ENCODE data around the gene LSAMP.

Gene LSAMP

DNA sequence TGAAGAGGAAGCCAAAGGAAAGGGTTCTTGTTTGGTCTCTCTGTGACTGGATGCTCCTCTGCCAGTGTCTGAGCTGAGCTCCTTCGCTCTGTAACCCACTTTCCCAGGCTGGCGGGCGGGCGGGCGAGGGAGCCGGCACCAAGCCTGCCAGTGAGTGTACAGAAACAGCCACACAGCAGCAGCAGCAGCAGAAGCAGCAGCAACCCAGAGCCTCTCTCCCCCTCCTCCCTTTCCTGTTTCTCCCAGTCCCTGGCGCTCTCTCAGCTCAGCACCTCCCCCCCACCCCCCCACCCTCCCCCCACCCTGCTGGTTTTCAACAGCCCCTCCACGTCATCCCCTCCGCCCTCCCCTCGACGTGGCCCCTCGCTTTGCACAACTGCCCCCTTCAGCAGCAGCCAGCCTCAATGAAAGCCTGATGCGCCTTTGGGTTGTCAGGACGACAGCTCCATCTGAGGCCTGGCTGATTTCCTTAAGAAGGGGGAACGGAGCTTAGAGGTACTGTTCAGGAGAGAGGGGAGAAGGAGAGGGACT lies at the start of gene LSAMP:
LSAMP (minus strand) TSS at position 177 of the 531 bp plus-strand sequence.
- FAIRE-seq: no peak
- no peak for DNase-seq (ENCODE audit: insufficient read length, low spot score)

DNA sequence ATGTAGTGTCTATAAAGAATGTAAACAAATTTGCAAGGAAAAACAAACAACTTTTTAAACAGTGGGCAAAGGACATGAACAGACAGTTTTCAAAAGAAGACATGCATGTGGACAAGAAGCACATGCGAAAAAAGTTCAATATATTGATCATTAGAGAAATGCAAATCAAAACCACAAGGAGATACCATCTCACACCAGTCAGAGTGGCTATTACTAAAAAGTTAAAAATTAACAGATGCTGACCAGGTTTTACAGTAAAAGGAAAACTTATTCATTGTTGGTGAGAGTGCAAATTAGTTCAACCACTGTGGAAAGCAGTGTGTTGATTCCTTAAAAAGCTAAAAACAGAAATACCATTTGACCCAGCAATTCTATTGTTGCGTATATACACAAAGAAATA lies 47.1 kb upstream of the LSAMP start:
- FAIRE-seq: no peak

GRCh38 chr3:116483135-116483534 lies 37.8 kb upstream of the LSAMP start:
- no peak for DNase-seq (ENCODE audit: insufficient read length, low spot score)

More for the DNA sequence above, 47.1 kb upstream of the LSAMP start:
- no peak for DNase-seq (ENCODE audit: insufficient read length, low spot score)

GRCh38 chr3:116476691-116477090 lies 31.4 kb upstream of the LSAMP start:
- FAIRE-seq (no peak), DNase-seq (ENCODE audit: insufficient read length, low spot score) (no peak)

More at GRCh38 chr3:116483135-116483534, 37.8 kb upstream of the LSAMP start:
- no peak for FAIRE-seq

- DNase-seq (ENCODE audit: insufficient read length, low spot score) (no peak), FAIRE-seq (no peak)
Measured at GRCh38 chr3:116474801-116475200, 29.5 kb upstream of the LSAMP start.

DNA sequence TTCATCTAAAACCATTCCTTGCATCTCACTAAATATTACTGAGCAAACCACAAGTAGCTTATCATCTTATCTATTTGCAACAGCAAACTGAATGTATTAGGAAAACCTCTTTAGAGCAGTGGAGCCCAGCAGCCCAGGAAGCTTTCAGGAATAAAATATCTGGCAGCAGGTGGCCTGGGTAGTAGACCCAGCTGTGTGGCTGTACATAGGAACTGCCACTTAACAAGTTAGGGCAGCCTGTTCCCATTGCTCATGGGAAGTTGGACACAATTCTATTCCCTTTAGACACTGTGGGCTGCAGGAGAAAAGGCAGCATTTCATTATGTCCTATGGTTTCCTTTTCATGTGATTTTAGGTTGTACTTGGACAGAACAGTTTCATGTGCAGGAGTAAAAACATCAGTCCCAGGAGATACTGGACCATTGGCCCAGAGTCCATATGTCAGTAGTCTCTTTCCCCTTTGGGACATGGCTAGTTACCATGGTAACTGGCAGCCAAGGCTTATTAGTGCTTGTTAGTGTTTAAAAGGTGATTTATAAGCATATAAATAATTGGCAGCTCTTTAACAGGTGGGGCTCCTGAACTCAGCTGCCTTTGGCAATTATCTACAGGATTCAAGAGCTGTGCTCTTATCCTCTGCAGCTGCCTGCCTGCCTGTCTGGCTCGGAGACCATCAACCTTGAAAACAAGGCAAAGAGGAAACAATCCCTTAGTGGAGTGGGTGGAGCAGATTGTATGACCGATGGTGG lies 28.9 kb upstream of the LSAMP start:
- FAIRE-seq (no peak), DNase-seq (ENCODE audit: insufficient read length, low spot score) (no peak)

GRCh38 chr3:116473602-116474001 lies 28.3 kb upstream of the LSAMP start:
- no peak for DNase-seq (ENCODE audit: insufficient read length, low spot score)

DNA sequence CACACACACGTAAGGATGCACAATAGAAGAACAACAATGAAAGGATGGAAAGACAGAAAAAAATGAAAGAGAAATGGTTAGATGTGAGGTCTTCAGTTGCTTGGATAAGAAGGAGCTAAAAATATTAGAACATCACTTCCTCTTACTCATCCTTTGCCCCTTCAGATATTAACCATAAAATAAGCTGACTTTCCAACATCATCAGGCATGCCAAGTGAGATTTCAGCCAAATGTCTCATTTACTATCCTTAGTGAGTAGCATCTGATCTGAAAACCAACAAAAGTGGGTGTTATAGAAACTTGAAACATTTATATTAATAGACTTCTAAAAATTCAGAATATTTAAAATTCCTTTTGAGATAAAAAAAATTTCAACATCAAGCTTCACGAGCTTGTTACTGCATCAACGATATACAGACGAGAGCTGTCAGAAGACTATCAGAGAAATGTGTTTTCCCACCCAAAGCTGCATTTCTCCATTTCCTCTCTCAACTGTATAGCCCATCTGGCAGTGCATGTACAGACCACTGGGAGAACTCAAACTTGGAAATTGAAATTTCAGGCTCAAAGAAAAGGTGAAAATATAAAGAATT lies 25.4 kb upstream of the LSAMP start:
- DNase-seq (ENCODE audit: insufficient read length, low spot score) (no peak), FAIRE-seq (no peak)

More at GRCh38 chr3:116473602-116474001, 28.3 kb upstream of the LSAMP start:
- no peak for FAIRE-seq

- DNase-seq (ENCODE audit: insufficient read length, low spot score) (no peak), FAIRE-seq (no peak)
Measured at GRCh38 chr3:116469546-116469945, 24.3 kb upstream of the LSAMP start.

- FAIRE-seq: no peak
- no peak for DNase-seq (ENCODE audit: insufficient read length, low spot score)
Measured at GRCh38 chr3:116464276-116464798, 19.1 kb upstream of the LSAMP start.

DNA sequence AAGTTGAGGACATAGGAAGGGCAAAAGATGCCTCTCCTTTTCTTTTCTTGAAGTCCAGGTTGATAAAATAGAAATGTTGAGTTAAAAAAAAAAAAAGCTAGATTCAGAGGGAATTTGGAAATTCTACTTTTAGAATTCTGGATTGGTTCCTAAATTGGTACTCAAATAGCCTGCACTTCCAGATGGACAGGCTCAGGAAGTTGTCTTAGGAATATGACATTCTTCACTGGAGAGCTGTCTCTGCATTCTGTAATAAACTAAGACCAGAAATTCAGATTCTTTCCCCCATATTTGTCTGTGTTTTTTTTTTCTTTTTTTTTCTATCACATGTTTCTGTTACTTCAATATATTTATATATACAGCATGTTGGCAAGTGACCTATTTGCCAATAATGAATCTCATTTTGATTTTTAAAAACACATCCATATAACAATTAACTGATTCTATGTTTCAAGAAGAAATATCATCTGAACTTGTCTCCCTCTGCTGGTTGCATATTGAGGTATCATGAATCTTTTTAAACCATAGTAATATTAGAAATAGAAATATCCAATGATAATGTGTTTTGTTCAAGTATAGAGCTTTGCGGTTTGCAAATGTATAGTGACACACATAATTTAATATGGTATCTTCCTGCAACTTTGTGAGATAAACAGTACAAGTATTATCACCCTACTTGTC lies 8.5 kb upstream of the LSAMP start:
- DNase-seq (ENCODE audit: insufficient read length, low spot score) (no peak), FAIRE-seq (no peak)

- FAIRE-seq: no peak
- no peak for DNase-seq (ENCODE audit: insufficient read length, low spot score)
Measured at GRCh38 chr3:116449546-116450350, 4.5 kb upstream of the LSAMP start.

GRCh38 chr3:116445990-116446389 lies 703 bp upstream of the LSAMP start:
- no peak for FAIRE-seq
- DNase-seq (ENCODE audit: insufficient read length, low spot score): no peak

- no peak for FAIRE-seq
- no peak for DNase-seq (ENCODE audit: insufficient read length, low spot score)
Measured at GRCh38 chr3:116444819-116445310, 422 bp downstream of the LSAMP start.

DNA sequence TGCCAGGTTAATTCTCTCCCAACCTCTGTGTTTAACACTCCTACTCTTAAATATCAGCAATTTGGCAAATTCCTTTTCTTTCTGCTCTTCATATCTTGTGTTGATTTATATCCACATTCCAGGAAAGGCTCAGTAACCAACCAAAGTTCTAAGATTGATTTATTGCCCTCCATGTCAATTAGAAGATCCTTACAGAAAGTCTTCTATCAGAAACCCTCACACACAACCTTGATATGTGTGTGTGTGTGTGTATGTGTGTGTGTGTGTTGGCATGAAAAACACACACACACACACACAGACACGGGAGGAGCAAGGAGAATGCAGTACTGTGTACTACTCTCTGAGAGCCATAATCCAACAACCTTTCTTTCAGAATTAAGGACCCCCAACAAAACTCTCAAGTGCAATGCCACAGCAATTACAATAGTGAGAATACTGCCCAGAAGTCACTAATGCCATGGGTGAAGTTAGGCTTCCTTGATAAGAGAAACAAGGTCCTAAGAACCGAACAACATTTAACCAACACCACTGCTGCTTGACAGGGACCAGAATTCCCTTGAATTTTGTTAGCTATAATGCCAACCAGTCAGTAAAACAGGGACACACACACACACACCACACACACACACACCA lies 1.1 kb downstream of the LSAMP start:
- no peak for FAIRE-seq
- no peak for DNase-seq (ENCODE audit: insufficient read length, low spot score)

DNA sequence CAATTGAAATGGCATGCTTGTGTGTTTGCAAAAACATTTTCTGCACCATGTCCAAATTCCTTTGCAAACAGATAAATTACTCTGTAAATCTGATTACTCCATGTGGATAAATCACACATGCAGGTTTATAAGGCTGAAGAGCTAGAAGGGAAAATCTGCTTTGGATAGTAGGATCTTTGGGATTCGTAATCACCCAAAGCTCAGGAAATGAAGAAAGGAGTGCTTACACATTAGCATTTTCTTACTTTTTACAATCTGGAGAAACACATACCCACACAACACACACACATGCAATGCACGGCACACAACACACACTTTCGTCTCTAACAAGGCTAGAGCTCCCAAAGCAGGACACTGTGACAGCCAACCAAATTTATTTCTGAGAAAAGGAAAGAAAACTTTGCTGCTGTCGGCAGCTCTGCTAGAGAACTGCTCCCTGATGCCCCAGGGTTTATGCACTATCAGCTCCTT lies 2.1 kb downstream of the LSAMP start:
- no peak for FAIRE-seq
- DNase-seq (ENCODE audit: insufficient read length, low spot score): no peak

DNA sequence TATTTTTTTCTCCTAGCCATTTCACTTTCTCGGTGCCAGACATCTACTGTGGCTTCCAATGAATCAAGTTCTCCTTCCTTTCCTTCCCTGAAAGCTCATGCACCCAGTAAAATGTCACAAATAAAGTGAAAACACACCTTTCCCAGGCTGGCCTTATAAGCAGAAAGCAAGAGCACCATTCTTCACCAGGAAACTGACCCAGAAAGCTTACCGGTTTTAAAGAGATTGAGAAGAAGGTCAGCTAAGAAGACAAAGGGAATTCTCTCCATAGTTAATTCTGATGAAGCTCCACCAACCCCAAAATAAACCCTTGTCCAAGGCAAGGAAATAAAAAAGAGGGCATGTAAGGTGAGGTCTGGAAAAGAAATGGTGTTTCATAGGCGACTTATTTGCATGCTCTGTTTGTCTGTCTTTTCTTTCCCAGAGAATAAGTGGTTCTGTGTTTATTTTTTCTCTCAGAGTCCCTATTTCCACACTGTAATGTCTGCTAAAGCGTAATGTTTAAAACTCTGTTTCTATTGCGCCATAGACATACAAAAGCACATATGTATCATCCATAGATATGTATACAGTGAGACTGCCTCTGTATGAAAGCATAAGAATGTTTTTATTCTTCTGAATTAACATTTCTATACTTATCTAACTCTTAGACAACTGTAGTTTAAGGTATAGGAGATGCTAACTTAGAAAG lies 2.8 kb downstream of the LSAMP start:
- FAIRE-seq: no peak
- no peak for DNase-seq (ENCODE audit: insufficient read length, low spot score)

DNA sequence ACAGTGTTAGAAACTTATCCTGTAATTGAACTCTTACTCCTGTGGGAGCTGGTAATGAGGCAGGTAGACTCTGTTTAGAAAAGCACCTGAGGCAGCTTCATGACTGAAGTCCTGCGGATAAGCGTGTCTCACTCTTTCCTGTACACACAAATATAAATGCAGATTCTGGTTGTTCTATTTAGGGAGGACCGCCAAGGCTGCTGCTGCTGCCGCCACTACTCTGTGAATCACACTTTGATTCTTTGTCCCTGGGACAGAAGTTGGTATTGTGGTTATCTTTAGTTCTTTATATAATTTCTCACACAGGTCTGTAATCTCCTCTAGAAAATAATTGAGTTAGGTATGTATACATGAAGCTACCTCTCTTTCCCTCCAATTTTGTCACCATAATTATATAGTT lies 3.6 kb downstream of the LSAMP start:
- FAIRE-seq: no peak
- no peak for DNase-seq (ENCODE audit: insufficient read length, low spot score)

GRCh38 chr3:116440196-116440595 lies 5.1 kb downstream of the LSAMP start:
- no peak for DNase-seq (ENCODE audit: insufficient read length, low spot score)
- FAIRE-seq: no peak

Measured in HTR-8/SVneo (cell line).